Ishikawa (cell line): ENCODE data around the gene CRYGD.

ENCODE experiments used
- CEBPB ChIP-seq: IDR thresholded peaks from 2 replicates; pipeline ENCODE4 v1.6.1; 2012
- CREB1 ChIP-seq: IDR thresholded peaks from 2 replicates; pipeline ENCODE4 v1.6.1; 2012; ENCODE audit warnings: low read depth
- EGR1 ChIP-seq: IDR thresholded peaks from 2 replicates; pipeline ENCODE4 v1.6.1; 2012
- EP300 ChIP-seq: IDR thresholded peaks from 2 replicates; pipeline ENCODE4 v1.6.1; 2012; ENCODE audit warnings: borderline replicate concordance
- FOXM1 ChIP-seq: IDR thresholded peaks from 2 replicates; pipeline ENCODE4 v1.6.1; 2012; ENCODE audit warnings: low read depth, borderline replicate concordance
- MAX ChIP-seq: IDR thresholded peaks from 2 replicates; pipeline ENCODE4 v1.6.1; 2012
- NFIC ChIP-seq: IDR thresholded peaks from 2 replicates; pipeline ENCODE4 v1.6.1; 2012
- RAD21 ChIP-seq: IDR thresholded peaks from 2 replicates; pipeline ENCODE4 v1.6.1; 2012; ENCODE audit warnings: low read depth
- REST ChIP-seq: IDR thresholded peaks from 2 replicates; pipeline ENCODE4 v1.6.1; 2012; ENCODE audit warnings: low read depth, mild to moderate bottlenecking
- TAF1 ChIP-seq: IDR thresholded peaks from 2 replicates; pipeline ENCODE4 v1.6.1; 2012; ENCODE audit warnings: low read depth, mild to moderate bottlenecking
- TCF12 ChIP-seq: IDR thresholded peaks from 2 replicates; pipeline ENCODE4 v1.6.1; 2012; ENCODE audit warnings: low read depth
- TEAD4 ChIP-seq: IDR thresholded peaks from 2 replicates; pipeline ENCODE4 v1.6.1; 2012
- USF1 ChIP-seq: IDR thresholded peaks from 2 replicates; pipeline ENCODE4 v1.6.1; 2012
- YY1 ChIP-seq: IDR thresholded peaks from 2 replicates; pipeline ENCODE4 v1.6.1; 2012; ENCODE audit warnings: low read depth
- ZBTB7A ChIP-seq: IDR thresholded peaks from 2 replicates; pipeline ENCODE4 v1.6.1; 2012; ENCODE audit warnings: low read depth

Gene CRYGD

GRCh38 chr2:208103616-208104015 lies 20.7 kb downstream of the CRYGD start:
- TF ChIP-seq TAF1 = no peak
- TF ChIP-seq RAD21 = no peak
- TF ChIP-seq REST = no peak
- no peak for TF ChIP-seq MAX
- TF ChIP-seq YY1 = no peak
- no peak for TF ChIP-seq TEAD4
- TF ChIP-seq FOXM1 = no peak
- TF ChIP-seq ZBTB7A = no peak
- no peak for TF ChIP-seq EP300
- TF ChIP-seq CREB1 = no peak
- TF ChIP-seq CEBPB = no peak
- no peak for TF ChIP-seq NFIC
- no peak for TF ChIP-seq TCF12
- TF ChIP-seq USF1 = no peak
- no peak for TF ChIP-seq EGR1

GRCh38 chr2:208101716-208102631 lies 22.4 kb downstream of the CRYGD start:
- TF ChIP-seq CREB1 = no peak
- no peak for TF ChIP-seq TEAD4
- peak; percentile 82 for TF ChIP-seq RAD21
- no peak for TF ChIP-seq YY1

- no peak for TF ChIP-seq RAD21
- TF ChIP-seq EP300 = no peak
- TF ChIP-seq TAF1 = no peak
- no peak for TF ChIP-seq TEAD4
- TF ChIP-seq MAX = no peak
- TF ChIP-seq YY1 = no peak
- no peak for TF ChIP-seq TCF12
- TF ChIP-seq CEBPB = no peak
- TF ChIP-seq CREB1 = no peak
Observed at GRCh38 chr2:208099682-208100470, 24.4 kb downstream of the CRYGD start.

GRCh38 chr2:208098267-208098666 lies 26.1 kb downstream of the CRYGD start:
- TF ChIP-seq ZBTB7A (no peak), TEAD4 (no peak), REST (no peak), CEBPB (no peak)

GRCh38 chr2:208097801-208098200 lies 26.5 kb downstream of the CRYGD start:
- TF ChIP-seq TAF1 (no peak), NFIC (no peak), ZBTB7A (no peak), CEBPB (no peak), RAD21 (no peak), FOXM1 (no peak), MAX (no peak), TCF12 (no peak), USF1 (no peak), TEAD4 (no peak), REST (no peak), EP300 (no peak)
